IMR-90 (cell line): ENCODE results near the gene MINK1. TPM values are rescaled to one million over a fixed set of nuclear protein-coding genes. Genes with fewer than 3 reads are reported as not detected.

Experiments
- ATAC-seq: fragments of 200-7000 bp; cut with Tn5 transposase; 2 replicates; pipeline ENCODE4 v1.9.1; 2020; ENCODE audit warnings: low read depth, mild to moderate bottlenecking, moderate library complexity
- BruUV-seq: library from RNA; stranded (reverse); fragments of 400-500 nt; replicated peaks from 2 replicates; lab custom pipeline; 2021; lab: Mats Ljungman, UMichigan
- CTCF ChIA-PET: fragments of 300-600 bp; formaldehyde crosslinking; extraction: SDS; loops from one replicate; lab custom pipeline; 2021; ENCODE audit warnings: antibody characterized with exemption; lab: Yijun Ruan, JAX
- POLR2A ChIA-PET: fragments of 300-600 bp; sonication (Branson Sonifier 250); formaldehyde crosslinking; loops from one replicate; lab custom pipeline; 2022; ENCODE audit warnings: antibody characterized with exemption; ENCODE audit not compliant: unreplicated experiment; lab: Charles Lee
- DNase-seq: peaks from one replicate; pipeline ENCODE4 v3.0.0; 2013
- H2AFZ ChIP-seq: replicated peaks from 2 replicates; pipeline ENCODE3; 2013; ENCODE audit warnings: low read length, mild to moderate bottlenecking; ENCODE audit not compliant: poor library complexity
- H2AK5ac ChIP-seq: 2 replicates; pipeline ENCODE4 v1.6.1; 2013; ENCODE audit warnings: low read depth, low read length, inconsistent platforms
- H2AK9ac ChIP-seq: replicated peaks from 2 replicates; pipeline ENCODE3; 2013; ENCODE audit warnings: mild to moderate bottlenecking, low read depth, low read length, moderate library complexity; ENCODE audit not compliant: poor library complexity
- H2BK120ac ChIP-seq: 2 replicates; pipeline ENCODE4 v1.6.1; 2013; ENCODE audit warnings: low read depth, low read length, inconsistent platforms
- H2BK15ac ChIP-seq: 3 replicates; pipeline ENCODE4 v1.6.1; 2013; ENCODE audit warnings: low read depth, low read length, inconsistent platforms
- H2BK20ac ChIP-seq: 2 replicates; pipeline ENCODE4 v1.6.1; 2013; ENCODE audit warnings: low read depth, mild to moderate bottlenecking, inconsistent platforms, low read length, moderate library complexity
- H2BK5ac ChIP-seq: 2 replicates; pipeline ENCODE4 v1.6.1; 2013; ENCODE audit warnings: mild to moderate bottlenecking, low read depth, low read length, inconsistent platforms; ENCODE audit not compliant: poor library complexity, severe bottlenecking
- H3K14ac ChIP-seq: replicated peaks from 2 replicates; pipeline ENCODE4 v1.6.1; 2013; ENCODE audit warnings: low read depth, low read length, inconsistent platforms
- H3K18ac ChIP-seq: 2 replicates; pipeline ENCODE4 v1.6.1; 2013; ENCODE audit warnings: low read depth, low read length, control low read depth
- H3K23ac ChIP-seq: 2 replicates; pipeline ENCODE4 v1.6.1; 2013; ENCODE audit warnings: low read depth, low read length, inconsistent platforms
- H3K27ac ChIP-seq: 2 replicates; pipeline ENCODE4 v1.5.1; 2013; ENCODE audit warnings: mild to moderate bottlenecking, control low read depth, low read length; ENCODE audit not compliant: insufficient read depth
- H3K27me3 ChIP-seq: 2 replicates; pipeline ENCODE4 v1.6.1; 2013; ENCODE audit warnings: low read length; ENCODE audit not compliant: control insufficient read depth, insufficient read depth
- H3K36me3 ChIP-seq: 2 replicates; pipeline ENCODE4 v1.6.1; 2013; ENCODE audit warnings: low read length, mixed read lengths; ENCODE audit not compliant: control insufficient read depth, insufficient read depth
- H3K4ac ChIP-seq: 2 replicates; pipeline ENCODE4 v1.6.1; 2013; ENCODE audit warnings: low read depth, low read length, inconsistent platforms
- H3K4me1 ChIP-seq: 2 replicates; pipeline ENCODE4 v1.6.1; 2013; ENCODE audit warnings: low read length, mixed read lengths; ENCODE audit not compliant: control insufficient read depth, insufficient read depth
- H3K4me2 ChIP-seq: 2 replicates; pipeline ENCODE4 v1.6.1; 2013; ENCODE audit warnings: low read depth, mild to moderate bottlenecking, control low read depth, low read length, moderate library complexity
- H3K4me3 ChIP-seq: 2 replicates; pipeline ENCODE4 v1.5.1; 2013; ENCODE audit warnings: low read depth, mild to moderate bottlenecking, control low read depth, low read length, moderate library complexity; ENCODE audit not compliant: insufficient read depth
- H3K56ac ChIP-seq: 2 replicates; pipeline ENCODE4 v1.6.1; 2013; ENCODE audit warnings: low read length, inconsistent platforms; ENCODE audit not compliant: insufficient read depth; ENCODE audit errors: extremely low read depth
- H3K79me1 ChIP-seq, 2 experiments: 2 replicates each; pipeline ENCODE4 v1.6.1; 2013; ENCODE audit warnings: low read length in 2 of 2, inconsistent platforms in 1 of 2, low read depth in 1 of 2
- H3K9ac ChIP-seq: 2 replicates; pipeline ENCODE4 v1.6.1; 2013; ENCODE audit warnings: low read depth, low read length, control low read depth
- H3K9me1 ChIP-seq: 2 replicates; pipeline ENCODE4 v1.6.1; 2013; ENCODE audit warnings: low read length, inconsistent platforms; ENCODE audit not compliant: insufficient read depth
- H3K9me3 ChIP-seq: 2 replicates; pipeline ENCODE4 v1.6.1; 2013; ENCODE audit warnings: low read length; ENCODE audit not compliant: control insufficient read depth, insufficient read depth
- H4K20me1 ChIP-seq: 2 replicates; pipeline ENCODE4 v1.6.1; 2013; ENCODE audit warnings: low read length, inconsistent platforms; ENCODE audit not compliant: insufficient read depth
- H4K5ac ChIP-seq: 2 replicates; pipeline ENCODE4 v1.6.1; 2013; ENCODE audit warnings: mild to moderate bottlenecking, low read depth, low read length, control low read depth
- H4K8ac ChIP-seq, 2 experiments: 2 replicates each; pipeline ENCODE4 v1.6.1; 2013; ENCODE audit warnings: low read depth in 2 of 2, low read length in 2 of 2, control low read depth in 1 of 2, inconsistent platforms in 1 of 2
- H4K91ac ChIP-seq: 2 replicates; pipeline ENCODE4 v1.6.1; 2013; ENCODE audit warnings: low read depth, low read length, inconsistent platforms; ENCODE audit not compliant: insufficient read depth
- CEBPB ChIP-seq: IDR thresholded peaks from 2 replicates; pipeline ENCODE4 v1.6.1; 2012; ENCODE audit warnings: low read depth, low read length, improper control_type of control experiment
- MAFK ChIP-seq: IDR thresholded peaks from 2 replicates; pipeline ENCODE4 v1.6.1; 2012; ENCODE audit warnings: low read depth, low read length, improper control_type of control experiment
- MAZ ChIP-seq: IDR thresholded peaks from 2 replicates; pipeline ENCODE4 v1.6.1; 2012; ENCODE audit warnings: low read depth, mild to moderate bottlenecking, low read length, improper control_type of control experiment, moderate library complexity, borderline replicate concordance
- NFE2L2 ChIP-seq: fragments of 150-350 bp; IDR thresholded peaks from 2 replicates; pipeline ENCODE4 v1.6.1; 2016; ENCODE audit warnings: low read depth, mild to moderate bottlenecking, low read length
- WGBS, 2 experiments: methylation state at CpG; one replicate each; pipeline versions ENCODE4 v1.1.5 to v1.1.7; 2013; ENCODE audit warnings: missing lambda C conversion rate in 2 of 2; ENCODE audit not compliant: insufficient read length in 1 of 2; ENCODE audit errors: extremely low coverage in 2 of 2; 5-methylcytosine and 5-hydroxymethylcytosine counted together
- dilution Hi-C: fragments of 300-500 bp; cut with HindIII; formaldehyde crosslinking; loops from one replicate; pipeline ENCODE4 v1.14.3; 2018; ENCODE audit warnings: low sequenced_read_pairs; ENCODE audit not compliant: unreplicated experiment
- in situ Hi-C: fragments of 300-500 bp; cut with MboI; formaldehyde crosslinking; loops from 3 replicates; pipeline ENCODE4 v1.14.3; 2019; ENCODE audit warnings: low sequenced_read_pairs, inconsistent platforms, mixed read lengths
- intact Hi-C: fragments of 100-400 bp; cut with micrococcal nuclease; formaldehyde crosslinking; loops from 2 replicates; pipeline ENCODE4 v1.10.0; 2022
- polyA plus RNA-seq, 3 experiments: library from polyadenylated mRNA; depleted of rRNA; stranded (reverse); fragments of >200 nt; gene quantifications; 2 replicates each; pipeline ENCODE4 v1.2.3, GENCODE V29; 2012; ENCODE audit warnings: low replicate concordance in 1 of 3
- total RNA-seq: library from RNA; depleted of rRNA; stranded (reverse); fragments of >200 nt; gene quantifications from 2 replicates; pipeline ENCODE4 v1.2.3, GENCODE V29; 2012
- TF ChIP-seq, protein P1 (sequence below): conservative IDR thresholded peaks from 2 replicates; pipeline ENCODE4 v1.5.1; 2012; ENCODE audit warnings: mild to moderate bottlenecking, low read depth, low read length, improper control_type of control experiment

MINK1 gene
- total and polyA plus RNA-seq, 2 of the 4 experiments (the other 2 are of a cell fraction) = 12.2 to 40.9 TPM

DNA sequence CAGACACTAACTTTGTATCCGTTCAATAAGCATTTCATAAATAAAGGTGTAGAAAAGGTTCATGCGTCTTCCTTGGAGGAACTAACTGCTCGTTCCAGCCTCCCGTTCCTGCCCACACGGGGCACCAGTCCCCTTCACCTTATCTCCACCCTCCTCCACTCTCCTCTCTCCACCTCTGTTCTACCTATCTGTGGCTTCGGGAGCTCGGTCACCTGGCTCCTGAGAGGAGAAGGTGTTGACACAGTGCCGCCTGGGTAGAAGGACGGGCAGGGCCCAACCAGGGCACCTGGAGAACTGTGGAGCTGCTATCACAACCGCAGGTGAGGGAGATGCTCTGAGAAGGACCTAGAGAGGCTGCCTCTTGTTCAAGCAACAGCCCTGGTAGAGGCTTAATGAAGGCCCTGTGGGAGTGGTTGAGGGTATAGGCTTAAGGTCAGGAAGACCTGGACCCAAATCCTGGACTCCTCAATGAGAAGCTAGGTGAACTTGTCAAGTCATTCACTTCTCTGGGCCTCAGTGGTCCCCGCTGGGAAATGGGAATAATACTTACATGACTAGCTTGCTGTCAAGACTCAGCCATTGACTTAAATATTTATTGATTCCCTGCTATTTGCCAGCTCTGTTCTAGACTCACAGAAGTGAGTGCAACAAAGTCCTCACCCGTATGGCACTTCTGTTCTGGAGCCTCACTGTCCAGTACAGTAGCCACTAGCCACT, 9.6 kb upstream of the MINK1 start:
- H3K36me3 ChIP-seq = peaks cover 28% of the 10 kb centered on the region
- ATAC-seq (no peak), DNase-seq (no peak)
- no peak overlapping the region for H2BK20ac ChIP-seq
- dilution Hi-C loops (no loop called here), intact Hi-C loops (no loop called here), in situ Hi-C loops (no loop called here)
- H3K4me1 ChIP-seq = no peaks in the 10 kb centered on the region
- H3K23ac ChIP-seq = no peak overlapping the region
- no peak overlapping the region for H4K5ac ChIP-seq
- no peak overlapping the region for H2BK120ac ChIP-seq
- TF ChIP-seq MAFK (no peak), MAZ (no peak), CEBPB (no peak), NFE2L2 (no peak)
- TF ChIP-seq, protein P1, sequence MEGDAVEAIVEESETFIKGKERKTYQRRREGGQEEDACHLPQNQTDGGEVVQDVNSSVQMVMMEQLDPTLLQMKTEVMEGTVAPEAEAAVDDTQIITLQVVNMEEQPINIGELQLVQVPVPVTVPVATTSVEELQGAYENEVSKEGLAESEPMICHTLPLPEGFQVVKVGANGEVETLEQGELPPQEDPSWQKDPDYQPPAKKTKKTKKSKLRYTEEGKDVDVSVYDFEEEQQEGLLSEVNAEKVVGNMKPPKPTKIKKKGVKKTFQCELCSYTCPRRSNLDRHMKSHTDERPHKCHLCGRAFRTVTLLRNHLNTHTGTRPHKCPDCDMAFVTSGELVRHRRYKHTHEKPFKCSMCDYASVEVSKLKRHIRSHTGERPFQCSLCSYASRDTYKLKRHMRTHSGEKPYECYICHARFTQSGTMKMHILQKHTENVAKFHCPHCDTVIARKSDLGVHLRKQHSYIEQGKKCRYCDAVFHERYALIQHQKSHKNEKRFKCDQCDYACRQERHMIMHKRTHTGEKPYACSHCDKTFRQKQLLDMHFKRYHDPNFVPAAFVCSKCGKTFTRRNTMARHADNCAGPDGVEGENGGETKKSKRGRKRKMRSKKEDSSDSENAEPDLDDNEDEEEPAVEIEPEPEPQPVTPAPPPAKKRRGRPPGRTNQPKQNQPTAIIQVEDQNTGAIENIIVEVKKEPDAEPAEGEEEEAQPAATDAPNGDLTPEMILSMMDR = no peak
- no peaks in the 10 kb centered on the region for H3K27me3 ChIP-seq
- H4K20me1 ChIP-seq = no peaks in the 10 kb centered on the region
- H3K79me1 ChIP-seq = no peaks in the 10 kb centered on the region
- H2BK5ac ChIP-seq = no peak overlapping the region
- H3K4me3 ChIP-seq = no peak overlapping the region
- no peak overlapping the region for H4K91ac ChIP-seq
- no peak overlapping the region for H3K4me2 ChIP-seq
- no peak overlapping the region for H3K4ac ChIP-seq
- H2AFZ ChIP-seq = no peak overlapping the region
- H3K9me3 ChIP-seq = no peaks in the 10 kb centered on the region
- no peak overlapping the region for H3K9ac ChIP-seq
- no peak overlapping the region for H3K56ac ChIP-seq
- no peak overlapping the region for H3K14ac ChIP-seq
- H4K8ac ChIP-seq = no peak overlapping the region
- no peaks in the 10 kb centered on the region for H3K9me1 ChIP-seq
- ChIA-PET CTCF (no interaction called here), POLR2A (interaction anchor here (0.5 to 0.6 kb wide), 2 partner anchors 15 to 27 kb away, joined by 3 read pairs; partner anchors contain the start of gene PSMB6)
- H2AK9ac ChIP-seq = no peak overlapping the region
- BruUV-seq = no TSS peak
- H2AK5ac ChIP-seq = no peak overlapping the region
- no peak overlapping the region for H3K18ac ChIP-seq
- H3K27ac ChIP-seq = no peak overlapping the region
- no peak overlapping the region for H2BK15ac ChIP-seq
- WGBS, 2 experiments = 95% methylated on average over 3 of the region's 12 CpGs; no CpG with 5 or more reads in 1 of the 2 experiments
